ENCODE data around the gene SPDYE6.
"Not testable (repeated sequence)": the region's sequence is repeated elsewhere in the genome, so short reads cannot be mapped to it uniquely, and the experiment has no call there.

The SPDYE6 gene

DNA sequence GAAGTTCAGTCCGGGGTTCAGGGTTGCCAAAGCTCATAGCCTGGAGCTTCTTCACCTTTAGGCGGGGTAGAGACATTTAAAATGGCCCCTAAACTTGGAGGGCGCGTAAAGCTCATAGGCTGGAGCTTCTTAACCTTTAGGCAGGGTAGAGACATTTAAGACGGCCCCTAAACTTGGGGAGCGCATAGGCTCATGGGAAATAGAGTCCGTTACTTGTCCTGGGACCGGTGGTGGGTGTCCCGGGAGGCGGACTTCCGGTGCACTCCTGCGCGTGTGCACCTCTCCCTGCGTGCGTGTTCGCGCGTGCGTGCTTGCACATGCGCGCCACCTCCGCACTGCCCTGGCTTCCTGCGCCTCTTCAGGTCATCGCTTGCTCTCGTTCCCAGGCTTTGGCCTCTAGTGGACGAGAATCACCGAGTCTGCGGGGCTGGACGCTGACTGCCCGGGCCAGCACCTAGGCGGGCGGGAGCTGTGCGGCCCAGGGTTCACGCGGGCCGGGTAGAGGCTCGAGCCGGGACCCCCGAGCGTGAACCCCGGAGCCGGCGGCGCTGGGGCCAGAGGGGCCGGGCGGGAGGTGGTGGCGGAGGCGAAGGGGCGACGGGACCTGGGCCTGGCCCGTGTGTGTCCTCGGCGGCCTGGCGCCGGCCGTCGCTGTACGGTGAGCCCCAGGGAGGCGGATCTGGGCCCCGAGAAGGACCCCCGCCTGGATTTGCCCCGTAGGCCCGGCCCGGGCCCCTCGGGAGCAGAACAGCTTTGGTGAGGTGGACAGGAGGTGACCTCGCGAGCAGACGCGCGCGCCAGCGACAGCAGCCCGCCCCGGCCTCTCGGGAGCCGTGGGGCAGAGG lies 7.5 kb upstream of the SPDYE6 start:
- TF ChIP-seq POLR2A (IDR thresholded peaks at IDR 0.05; ENCODE audit: extremely low read depth, insufficient read length) (peak; percentile 71), MAX (IDR thresholded peaks at IDR 0.05; ENCODE audit: low read depth, low read length) (peak; percentile 78), MYC (IDR thresholded peaks at IDR 0.05; ENCODE audit: low read depth, low read length) (peak; percentile 43; the same call in 1 of the 2 replicates)
- TF ChIP-seq, protein P1, sequence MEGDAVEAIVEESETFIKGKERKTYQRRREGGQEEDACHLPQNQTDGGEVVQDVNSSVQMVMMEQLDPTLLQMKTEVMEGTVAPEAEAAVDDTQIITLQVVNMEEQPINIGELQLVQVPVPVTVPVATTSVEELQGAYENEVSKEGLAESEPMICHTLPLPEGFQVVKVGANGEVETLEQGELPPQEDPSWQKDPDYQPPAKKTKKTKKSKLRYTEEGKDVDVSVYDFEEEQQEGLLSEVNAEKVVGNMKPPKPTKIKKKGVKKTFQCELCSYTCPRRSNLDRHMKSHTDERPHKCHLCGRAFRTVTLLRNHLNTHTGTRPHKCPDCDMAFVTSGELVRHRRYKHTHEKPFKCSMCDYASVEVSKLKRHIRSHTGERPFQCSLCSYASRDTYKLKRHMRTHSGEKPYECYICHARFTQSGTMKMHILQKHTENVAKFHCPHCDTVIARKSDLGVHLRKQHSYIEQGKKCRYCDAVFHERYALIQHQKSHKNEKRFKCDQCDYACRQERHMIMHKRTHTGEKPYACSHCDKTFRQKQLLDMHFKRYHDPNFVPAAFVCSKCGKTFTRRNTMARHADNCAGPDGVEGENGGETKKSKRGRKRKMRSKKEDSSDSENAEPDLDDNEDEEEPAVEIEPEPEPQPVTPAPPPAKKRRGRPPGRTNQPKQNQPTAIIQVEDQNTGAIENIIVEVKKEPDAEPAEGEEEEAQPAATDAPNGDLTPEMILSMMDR (IDR thresholded peaks at IDR 0.05; ENCODE audit: low read depth, low read length), result peak; percentile 2
- peak overlapping the region; percentile 69 for H3K4me3 ChIP-seq (ENCODE audit: low read depth, low read length)
- peak; percentile 100 for DNase-seq (ENCODE audit: low read depth)

GRCh38 chr7:102346983-102347382 lies 9.3 kb downstream of the SPDYE6 start:
- not testable (repeated sequence) for H3K4me3 ChIP-seq (ENCODE audit: low read depth, low read length); DNase-seq (ENCODE audit: low read depth)

DNA sequence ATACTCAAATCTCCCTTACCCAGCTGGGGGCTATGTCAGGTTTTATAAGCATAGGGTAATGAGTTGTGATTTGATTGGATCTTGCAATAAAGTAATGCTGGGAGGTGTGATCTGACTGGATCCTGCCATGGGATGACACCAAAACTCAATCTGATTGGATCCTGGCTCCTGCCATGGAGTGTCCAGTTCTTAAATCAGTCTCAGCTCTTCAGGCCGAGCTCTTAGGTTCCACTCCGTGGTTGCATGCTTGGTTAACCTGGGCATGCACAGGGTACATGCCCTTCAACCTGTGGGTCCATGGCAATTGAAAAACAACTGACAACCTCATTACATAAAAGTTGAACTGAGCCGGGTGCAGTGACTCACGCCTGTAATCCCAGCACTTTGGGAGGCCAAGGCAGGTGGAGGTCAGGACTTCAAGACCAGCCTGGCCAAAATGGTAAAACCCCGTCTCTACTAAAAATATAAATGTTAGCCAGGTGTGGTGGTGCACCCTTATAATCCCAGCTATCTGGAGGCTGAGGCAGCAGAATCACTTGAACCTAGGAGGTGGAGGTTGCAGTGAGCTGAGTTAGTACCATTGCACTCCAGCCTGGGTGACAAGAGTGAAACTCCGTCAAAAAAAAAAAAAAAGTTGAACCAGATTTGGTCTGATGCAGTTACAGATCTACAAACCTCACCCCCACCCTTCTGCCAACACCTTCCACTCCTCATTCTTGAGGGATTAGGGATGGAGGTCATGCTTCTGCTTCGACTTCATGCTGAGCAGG lies 15.5 kb downstream of the SPDYE6 start:
- not testable (repeated sequence) for DNase-seq (ENCODE audit: low read depth); H3K4me3 ChIP-seq (ENCODE audit: low read depth, low read length)

- not testable (repeated sequence) for H3K4me3 ChIP-seq (ENCODE audit: low read depth, low read length); DNase-seq (ENCODE audit: low read depth)
These were observed 18.8 kb downstream of the SPDYE6 start for GRCh38 chr7:102337420-102337819.

DNA sequence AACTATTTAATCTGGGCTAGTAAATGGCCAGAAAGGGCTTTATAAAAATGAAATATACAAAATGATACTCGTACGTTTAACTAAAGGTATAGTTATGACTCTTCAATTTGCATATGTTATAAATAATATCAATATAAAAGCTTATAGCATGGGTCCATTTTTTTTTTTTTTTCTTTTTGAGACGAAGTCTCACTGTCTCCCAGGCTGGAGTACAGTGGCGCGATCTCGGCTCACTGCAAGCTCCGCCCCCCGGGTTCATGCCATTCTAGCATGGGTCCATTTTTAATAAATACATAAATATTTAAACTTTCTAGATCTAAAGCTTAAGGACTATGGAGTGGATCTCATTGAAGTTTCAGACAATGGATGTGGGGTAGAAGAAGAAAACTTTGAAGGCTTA lies 19.2 kb downstream of the SPDYE6 start:
- H3K4me3 ChIP-seq (ENCODE audit: low read depth, low read length), result not testable (repeated sequence)

DNA sequence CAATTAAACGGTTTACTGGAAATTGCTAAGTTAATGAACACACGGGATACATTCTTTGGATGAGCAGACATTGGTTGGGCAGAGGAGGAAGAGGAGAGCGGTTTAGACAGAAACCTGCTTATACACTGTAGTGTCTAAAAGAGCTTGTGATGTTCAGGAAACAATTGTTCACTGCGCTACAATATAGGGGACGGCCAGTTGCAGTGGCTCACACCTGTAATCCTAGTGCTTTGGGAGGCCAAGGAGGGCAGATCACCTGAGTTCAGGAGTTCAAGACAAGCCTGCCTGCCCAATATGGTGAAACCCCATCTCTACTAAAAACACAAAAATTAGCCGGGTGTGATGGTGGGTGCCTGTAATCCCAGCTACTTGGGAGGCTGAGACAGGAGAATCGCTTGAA lies 20.7 kb downstream of the SPDYE6 start:
- not testable (repeated sequence) for H3K4me3 ChIP-seq (ENCODE audit: low read depth, low read length); DNase-seq (ENCODE audit: low read depth)

More for the DNA sequence above, 19.2 kb downstream of the SPDYE6 start:
- DNase-seq (ENCODE audit: low read depth), result not testable (repeated sequence)

DNA sequence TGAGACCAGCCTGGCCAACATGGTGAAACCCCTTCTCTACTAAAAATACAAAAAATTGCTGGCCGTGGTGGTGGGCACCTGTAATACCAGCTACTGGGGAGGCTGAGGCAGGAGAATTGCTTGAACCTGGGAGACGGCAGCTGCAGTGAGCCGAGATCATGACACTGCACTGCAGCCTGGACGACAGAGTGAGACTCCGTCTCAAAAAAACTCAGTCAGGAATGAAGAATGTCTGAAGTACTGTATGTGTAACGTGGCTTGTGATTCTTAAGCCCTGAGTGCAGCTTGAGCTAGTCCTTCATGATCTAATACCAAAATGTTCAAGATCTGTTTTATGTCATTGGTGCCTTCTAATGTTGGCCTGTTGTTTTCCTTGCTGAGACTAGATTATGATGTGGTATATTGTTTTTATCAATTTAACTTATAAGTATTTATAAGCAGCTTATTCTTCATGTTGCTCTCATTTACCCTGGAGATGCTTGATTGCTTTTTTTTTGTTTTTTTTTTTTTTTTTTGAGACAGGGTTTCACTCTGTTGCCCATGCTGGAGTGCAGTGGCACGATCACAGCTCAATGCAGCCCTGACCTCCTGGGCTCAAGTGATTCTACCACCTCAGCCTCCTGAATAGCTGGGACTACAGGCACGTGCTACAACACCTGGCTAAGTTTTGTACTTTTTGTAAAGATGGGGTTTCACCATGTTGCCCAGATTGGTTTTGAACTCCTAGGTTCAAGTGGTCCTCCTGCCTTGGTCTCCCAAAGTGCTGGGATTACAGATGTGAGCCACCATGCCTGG lies 25.4 kb downstream of the SPDYE6 start:
- H3K4me3 ChIP-seq (ENCODE audit: low read depth, low read length); DNase-seq (ENCODE audit: low read depth): not testable (repeated sequence)

DNA sequence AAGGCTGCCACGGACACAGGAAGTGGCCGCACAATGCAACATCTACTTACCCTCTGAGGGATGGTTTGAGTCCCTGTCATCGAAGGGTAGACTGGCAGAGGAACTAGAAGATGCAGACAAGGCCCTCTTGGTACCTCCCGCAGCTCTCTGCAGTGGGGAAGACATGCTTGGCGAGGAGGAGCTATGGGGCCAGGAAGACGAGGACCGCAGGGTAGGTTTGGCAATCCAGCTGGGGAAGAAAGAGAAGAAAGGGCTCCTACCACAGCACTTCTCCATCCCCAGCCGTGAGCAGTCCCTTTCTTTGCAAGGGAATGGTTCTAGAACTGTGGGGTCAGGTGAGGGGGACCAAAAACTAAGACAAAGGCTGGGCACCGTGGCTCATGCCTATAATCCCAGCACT lies 26.9 kb downstream of the SPDYE6 start:
- peak; percentile 57 for DNase-seq (ENCODE audit: low read depth)
- H3K4me3 ChIP-seq (ENCODE audit: low read depth, low read length), result not testable (repeated sequence)

DNA sequence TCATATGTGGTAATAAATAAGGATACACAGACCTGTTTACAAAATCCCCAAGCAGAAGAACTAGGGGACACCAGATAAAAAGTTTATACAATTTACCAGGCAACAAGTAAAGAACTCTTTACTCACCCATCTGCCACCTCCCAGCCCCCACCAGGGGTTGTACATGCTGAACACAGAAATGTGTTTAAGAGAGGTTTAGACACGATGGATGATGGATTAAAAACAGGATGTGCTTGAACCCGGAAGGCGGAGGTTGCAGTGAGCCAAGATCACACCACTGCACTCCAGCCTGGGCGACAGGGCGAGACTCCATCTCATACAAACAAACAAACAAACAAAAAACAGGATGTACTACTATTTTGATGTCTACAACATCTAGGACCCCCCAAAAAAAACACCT lies 27.4 kb downstream of the SPDYE6 start:
- DNase-seq (ENCODE audit: low read depth); H3K4me3 ChIP-seq (ENCODE audit: low read depth, low read length): not testable (repeated sequence)

DNA sequence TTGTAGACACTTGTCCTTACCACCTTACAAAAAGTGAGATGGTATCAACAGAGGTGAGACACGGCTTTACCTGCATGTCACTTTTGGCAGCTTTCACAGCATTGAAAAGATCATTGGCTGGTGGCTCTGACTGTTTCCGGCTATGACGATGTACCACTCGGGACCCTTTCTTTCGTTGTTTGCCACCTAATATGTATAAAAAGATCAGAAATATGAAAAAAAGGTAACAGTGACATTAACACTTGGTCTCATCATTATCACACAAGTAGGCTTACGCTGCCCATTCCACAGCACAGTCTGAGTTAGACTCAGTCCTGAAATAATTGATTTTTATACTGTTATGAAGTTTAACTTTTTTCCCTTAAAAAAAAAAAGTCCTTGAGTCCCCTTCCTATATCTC lies 29.1 kb downstream of the SPDYE6 start:
- not testable (repeated sequence) for DNase-seq (ENCODE audit: low read depth); H3K4me3 ChIP-seq (ENCODE audit: low read depth, low read length)

- DNase-seq (ENCODE audit: low read depth), result no peak
- TF ChIP-seq MYC (IDR thresholded peaks at IDR 0.05; ENCODE audit: low read depth, low read length) (no peak), POLR2A (IDR thresholded peaks at IDR 0.05; ENCODE audit: extremely low read depth, insufficient read length) (no peak), MAX (IDR thresholded peaks at IDR 0.05; ENCODE audit: low read depth, low read length) (no peak)
- TF ChIP-seq, protein P1 (IDR thresholded peaks at IDR 0.05; ENCODE audit: low read depth, low read length), result no peak
- H3K4me3 ChIP-seq (ENCODE audit: low read depth, low read length), result no peak overlapping the region
These were observed 29.9 kb downstream of the SPDYE6 start for GRCh38 chr7:102326157-102326889.

- DNase-seq (ENCODE audit: low read depth); H3K4me3 ChIP-seq (ENCODE audit: low read depth, low read length): not testable (repeated sequence)
These were observed 31.1 kb downstream of the SPDYE6 start for GRCh38 chr7:102325106-102325505.
